Endothelial cell of coronary artery (primary cell): Measurements from ENCODE around the gene SLC7A10. TPM values are rescaled to one million over a fixed set of nuclear protein-coding genes. Genes with fewer than 3 reads are reported as not detected.

Experiments used
- total RNA-seq: library from RNA; depleted of rRNA; stranded (reverse); fragments of >200 nt; gene quantifications from 2 replicates; pipeline ENCODE4 v1.2.3, GENCODE V29; 2014

Gene SLC7A10
- not detected in 2 replicates for total RNA-seq

GRCh38 chr19:33225458-33225926, at the start of gene SLC7A10:
Gene SLC7A10, minus strand, starts transcription at chr19:33225850. Its CDS starts 147 bp downstream, at chr19:33225703.

DNA sequence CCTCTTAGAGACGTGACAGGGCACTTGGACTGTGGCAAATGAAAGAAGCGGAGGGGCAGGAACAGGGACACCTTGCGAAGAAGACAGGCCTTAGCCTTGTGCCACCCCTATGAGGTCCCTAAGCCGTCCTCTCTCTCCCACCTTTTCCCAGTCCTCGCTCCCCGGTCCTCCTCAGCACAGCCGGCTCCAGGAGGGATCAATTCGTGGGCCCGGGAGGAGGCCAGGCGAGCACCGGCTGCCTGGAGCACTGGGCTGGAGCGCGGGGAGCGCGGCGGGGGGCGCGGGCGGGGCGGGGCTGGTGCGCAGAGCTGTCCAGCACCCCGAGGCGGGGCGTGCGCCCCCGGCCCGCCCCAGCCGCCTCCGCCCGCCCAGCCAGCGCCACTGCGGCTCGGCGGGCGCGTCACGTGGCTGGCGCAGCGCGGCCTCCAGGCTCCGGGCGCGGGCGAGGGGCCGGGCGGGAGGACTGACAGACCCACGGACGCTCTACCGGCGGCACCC, 31.7 kb downstream of the SLC7A10 start, which contains the start of gene LRP3:
Gene LRP3, plus strand, starts transcription at position 466 of the 498 bp plus-strand sequence. CDS start 456 bp downstream, outside the sequence.

Other genes with a start within 250 kb of the SLC7A10 start
- gene RHPN2, start 161.0 kb downstream of the SLC7A10 start, total RNA-seq, result 2.2 and 2.7 TPM in 2 replicates
- gene GPATCH1, start 144.7 kb downstream of the SLC7A10 start, total RNA-seq, result 6.2 and 6.4 TPM in 2 replicates
- not detected in 2 replicates for gene WDR88, start 93.7 kb downstream of the SLC7A10 start, total RNA-seq
- 12.1 and 15.3 TPM in 2 replicates for gene LRP3, start 31.5 kb downstream of the SLC7A10 start, total RNA-seq
- 0.09 and 0.18 TPM in 2 replicates for gene CEBPA, start 76.7 kb upstream of the SLC7A10 start, total RNA-seq
- gene CEBPG, start 147.9 kb upstream of the SLC7A10 start, total RNA-seq, result 27.0 and 34.6 TPM in 2 replicates